Measurements from ENCODE around the gene TUBGCP2. TPM values are rescaled to one million over a fixed set of nuclear protein-coding genes. Genes with fewer than 3 reads are reported as not detected.
"Not testable (repeated sequence)": the region's sequence is repeated elsewhere in the genome, so short reads cannot be mapped to it uniquely, and the experiment has no call there.

Gene TUBGCP2
- total RNA-seq, 1 donor from 2014 or later, result 47.7 TPM

GRCh38 chr10:133277993-133278576 is 30.6 kb downstream of the TUBGCP2 start:
- DNase-seq, result no peak

GRCh38 chr10:133277277-133277992 is 31.2 kb downstream of the TUBGCP2 start:
- no peak for DNase-seq

DNA sequence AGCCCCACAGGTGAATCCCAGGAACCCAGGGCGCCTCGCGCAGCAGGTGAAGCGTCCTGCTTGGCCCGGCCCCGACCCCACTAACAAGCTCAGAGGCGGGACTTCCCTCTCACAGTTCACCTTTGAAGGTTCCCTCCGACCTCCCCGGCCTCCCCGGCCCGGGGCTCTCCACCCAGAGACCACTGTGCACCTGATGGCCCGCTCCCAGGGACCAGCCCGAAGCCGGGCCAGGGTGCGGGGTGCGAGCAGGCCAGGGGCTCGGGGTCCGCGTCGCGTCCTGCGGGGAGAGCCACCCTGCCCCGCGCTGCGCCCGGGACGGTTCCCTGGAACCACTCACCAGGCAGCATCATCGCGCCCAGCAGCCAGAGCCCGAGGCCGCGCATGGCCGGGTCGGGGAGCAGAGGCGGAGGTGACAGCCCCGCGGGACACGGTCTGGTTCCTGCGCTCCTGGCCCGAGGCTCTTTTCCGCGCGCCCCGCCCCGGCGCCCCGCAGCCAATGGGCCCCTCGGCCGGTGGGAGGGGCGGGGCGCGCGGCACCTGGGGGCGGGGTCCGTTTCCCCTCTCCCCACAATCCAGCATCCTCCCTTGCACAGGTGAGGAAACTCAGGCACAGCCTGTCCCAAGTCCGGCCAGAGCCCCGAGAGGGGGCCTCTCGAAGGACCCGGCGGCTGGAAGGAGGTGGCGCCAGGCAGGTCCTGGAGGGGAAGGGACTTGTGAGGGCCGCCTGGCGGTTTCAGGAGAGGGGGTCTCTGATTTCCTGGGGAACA is 32.1 kb downstream of the TUBGCP2 start, which contains the start of gene ADAM8:
Gene ADAM8, minus strand, starts transcription at position 434 of the 767 bp plus-strand sequence. Its CDS starts 51 bp downstream, at position 383.
- DNase-seq, result no peak

GRCh38 chr10:133276100-133276434 is 32.6 kb downstream of the TUBGCP2 start:
- DNase-seq, result no peak

GRCh38 chr10:133275684-133276092 is 33.0 kb downstream of the TUBGCP2 start:
- no peak for DNase-seq

GRCh38 chr10:133274751-133275683 is 33.7 kb downstream of the TUBGCP2 start:
- DNase-seq, result no peak

GRCh38 chr10:133273534-133274143 is 35.0 kb downstream of the TUBGCP2 start:
- no peak for DNase-seq

GRCh38 chr10:133272964-133273420 is 35.7 kb downstream of the TUBGCP2 start:
- DNase-seq, result no peak

GRCh38 chr10:133272301-133272963 is 36.2 kb downstream of the TUBGCP2 start:
- DNase-seq, result no peak

- no peak for DNase-seq
These were observed 37.0 kb downstream of the TUBGCP2 start for GRCh38 chr10:133271521-133272300.

GRCh38 chr10:133270773-133271297 is 37.8 kb downstream of the TUBGCP2 start:
- DNase-seq, result no peak

GRCh38 chr10:133270204-133270603 is 38.5 kb downstream of the TUBGCP2 start:
- DNase-seq, result no peak

- DNase-seq, result no peak
These were observed 39.3 kb downstream of the TUBGCP2 start for GRCh38 chr10:133269367-133269766.

DNA sequence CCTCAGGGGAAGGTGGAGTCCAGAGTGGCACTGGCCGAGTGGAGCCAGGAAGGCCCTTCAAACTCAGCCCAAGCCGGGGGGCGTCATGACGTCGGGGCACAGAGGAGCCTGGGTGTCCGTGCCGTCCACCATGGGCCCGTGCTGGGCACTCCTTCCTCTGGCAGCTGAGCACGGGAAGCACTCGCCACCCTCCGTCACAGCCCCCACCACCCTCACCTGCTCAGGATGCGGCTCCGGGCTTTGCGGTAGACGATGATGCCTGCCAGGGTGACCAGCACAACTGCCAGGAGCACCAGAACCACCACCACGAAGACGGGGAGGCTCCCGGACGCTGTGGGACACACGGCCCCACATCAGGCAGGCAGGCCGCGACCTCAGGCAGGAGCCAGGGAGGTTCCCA is 40.1 kb downstream of the TUBGCP2 start:
- no peak for DNase-seq

- DNase-seq, result no peak
These were observed 40.8 kb downstream of the TUBGCP2 start for GRCh38 chr10:133267829-133268228.

DNA sequence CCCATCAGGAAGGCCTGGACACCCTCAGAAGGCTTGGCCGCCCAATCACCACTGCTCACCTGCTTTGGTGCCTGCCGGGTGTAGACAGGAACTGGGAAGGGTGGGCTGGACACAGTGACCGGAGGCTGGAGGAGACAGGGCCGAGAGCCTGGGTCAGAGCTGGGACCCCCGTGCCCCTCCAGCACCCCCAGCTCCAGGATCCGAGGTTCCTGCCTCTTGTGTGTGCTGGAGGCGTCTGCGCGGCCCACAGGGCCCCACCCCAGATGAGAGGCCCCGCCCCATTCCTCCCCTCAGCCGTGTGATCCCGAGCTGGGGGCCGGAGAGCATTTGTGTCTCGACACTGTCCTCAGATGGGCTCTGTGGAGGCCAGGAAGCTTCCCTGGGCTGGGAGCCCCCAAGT is 41.4 kb downstream of the TUBGCP2 start:
- DNase-seq, result no peak

DNA sequence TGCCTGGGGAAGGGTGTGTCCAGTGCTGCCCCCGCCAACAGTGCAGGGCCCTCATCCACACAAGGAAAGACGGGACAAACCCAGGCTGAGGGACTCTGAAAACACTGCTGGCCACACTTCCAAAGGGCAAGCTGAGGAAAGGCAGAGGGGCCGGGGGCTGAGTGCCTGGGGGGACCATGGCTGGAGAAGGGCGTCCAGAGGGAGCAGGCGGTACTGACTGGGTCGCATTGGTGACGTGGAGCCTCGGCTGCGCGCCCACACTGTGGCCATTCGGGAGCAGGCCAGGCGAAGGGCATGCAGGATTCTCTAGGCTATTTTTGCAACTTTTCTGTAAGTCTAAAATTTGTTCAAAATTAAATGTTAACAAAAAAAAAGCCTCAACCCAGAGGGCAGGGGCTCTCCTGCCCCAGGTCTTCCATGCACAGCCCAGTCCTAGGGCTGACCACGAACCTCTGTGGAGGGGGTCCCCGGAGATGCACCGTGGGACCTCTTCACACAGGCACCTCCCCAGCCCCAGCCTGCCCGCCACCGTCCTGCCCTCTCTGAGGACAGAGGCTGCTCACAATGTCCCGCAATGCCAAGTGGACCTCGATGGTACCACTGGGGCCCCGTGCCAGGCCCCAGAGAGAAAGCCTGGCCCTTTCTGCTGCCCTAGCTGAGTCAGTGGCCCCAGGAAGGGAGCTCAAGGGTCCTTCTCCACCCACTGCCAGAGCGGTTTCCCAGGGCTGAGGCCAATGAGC is 42.4 kb downstream of the TUBGCP2 start:
- no peak for DNase-seq

- not testable (repeated sequence) for DNase-seq
These were observed 43.6 kb downstream of the TUBGCP2 start for GRCh38 chr10:133265052-133265451.

DNA sequence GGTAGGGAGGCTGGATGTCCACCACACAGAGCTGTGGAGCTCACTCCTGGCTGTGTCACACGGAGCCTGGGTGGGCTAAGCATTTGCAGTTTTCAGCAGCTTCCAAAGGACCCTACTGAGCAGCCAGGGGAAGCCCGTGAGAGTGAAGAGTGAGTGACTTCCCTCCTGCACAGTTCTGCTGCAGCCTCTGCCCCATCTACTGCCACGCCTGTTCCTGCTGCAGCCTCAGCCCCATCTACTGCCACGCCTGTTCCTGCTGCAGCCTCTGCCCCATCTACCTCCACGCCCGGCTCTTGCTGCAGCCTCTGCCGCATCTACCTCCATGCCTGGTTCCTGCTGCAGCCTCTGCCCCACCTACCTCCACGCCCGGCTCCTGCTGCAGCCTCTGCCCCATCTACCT is 44.2 kb downstream of the TUBGCP2 start:
- no peak for DNase-seq

Measured in tongue (tissue), 2 donors.